NK-92 (cell line): ENCODE measurements around the gene AKAP12.

ENCODE experiments used
- DNase-seq: peaks from one replicate; lab custom pipeline; 2025; ENCODE audit not compliant: unreplicated experiment; lab: John Stamatoyannopoulos, UW

Gene AKAP12

DNA sequence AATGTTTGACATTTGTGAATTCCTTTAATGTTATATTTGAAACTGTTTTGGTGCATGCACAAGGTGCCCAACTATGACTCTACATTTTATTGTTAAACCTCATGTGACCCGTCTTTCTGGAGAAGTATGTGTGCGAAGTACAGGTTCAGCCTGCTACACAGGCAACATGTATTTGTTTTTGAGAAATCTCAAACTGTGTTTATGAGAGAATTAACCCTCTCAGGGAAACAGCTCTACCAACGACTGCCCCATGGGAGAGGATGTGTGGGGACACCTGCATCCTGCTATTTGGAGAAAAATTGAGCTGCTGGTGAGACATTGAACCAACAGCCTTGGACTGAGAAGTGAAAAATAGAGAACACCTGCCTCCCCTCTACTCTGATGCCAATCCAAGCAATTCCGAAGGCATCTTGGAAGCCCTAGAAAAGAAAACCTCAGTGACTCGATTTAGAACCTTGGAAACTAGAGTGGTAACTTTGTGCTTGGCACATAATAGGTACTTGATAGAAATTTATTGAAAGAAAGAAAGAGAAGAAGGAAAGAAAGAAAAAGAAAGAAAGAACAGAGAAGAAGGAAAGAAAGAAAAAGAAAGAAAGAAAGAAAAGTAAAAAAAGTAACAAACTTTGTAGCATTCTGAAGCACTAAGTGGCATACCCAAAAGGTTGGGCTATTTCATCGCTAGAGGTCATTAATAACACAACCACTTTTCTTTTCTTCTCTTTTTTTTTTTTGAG is 2.9 kb upstream of the AKAP12 start:
- DNase-seq = no peak

DNA sequence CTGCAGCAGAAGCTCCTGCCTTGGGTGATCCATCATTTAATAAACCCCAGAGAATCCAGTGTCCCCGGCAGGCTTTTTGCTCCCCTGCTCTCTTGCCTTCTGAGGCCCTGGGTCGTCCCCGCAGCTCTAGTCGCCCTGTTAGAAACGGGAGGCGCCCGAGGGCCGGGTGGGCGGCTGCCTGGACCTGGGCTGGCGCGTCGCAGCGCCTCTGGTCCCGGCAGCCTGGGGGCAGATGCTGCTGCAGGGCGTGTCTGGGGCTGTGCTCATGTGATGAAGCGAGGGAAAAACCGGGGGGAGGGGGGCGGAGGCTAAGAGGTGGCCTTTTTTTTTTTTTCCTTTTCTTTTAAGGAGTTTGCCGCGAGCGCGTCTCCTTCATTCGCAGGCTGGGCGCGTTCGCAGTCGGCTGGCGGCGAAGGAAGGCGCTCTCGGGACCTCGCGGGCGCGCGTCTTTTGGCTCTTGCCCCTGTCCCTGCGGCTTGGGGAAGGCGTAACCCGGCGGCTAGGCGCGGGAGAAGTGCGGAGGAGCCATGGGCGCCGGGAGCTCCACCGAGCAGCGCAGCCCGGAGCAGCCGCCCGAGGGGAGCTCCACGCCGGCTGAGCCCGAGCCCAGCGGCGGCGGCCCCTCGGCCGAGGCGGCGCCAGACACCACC is 394 bp downstream of the AKAP12 start:
- no peak for DNase-seq

DNA sequence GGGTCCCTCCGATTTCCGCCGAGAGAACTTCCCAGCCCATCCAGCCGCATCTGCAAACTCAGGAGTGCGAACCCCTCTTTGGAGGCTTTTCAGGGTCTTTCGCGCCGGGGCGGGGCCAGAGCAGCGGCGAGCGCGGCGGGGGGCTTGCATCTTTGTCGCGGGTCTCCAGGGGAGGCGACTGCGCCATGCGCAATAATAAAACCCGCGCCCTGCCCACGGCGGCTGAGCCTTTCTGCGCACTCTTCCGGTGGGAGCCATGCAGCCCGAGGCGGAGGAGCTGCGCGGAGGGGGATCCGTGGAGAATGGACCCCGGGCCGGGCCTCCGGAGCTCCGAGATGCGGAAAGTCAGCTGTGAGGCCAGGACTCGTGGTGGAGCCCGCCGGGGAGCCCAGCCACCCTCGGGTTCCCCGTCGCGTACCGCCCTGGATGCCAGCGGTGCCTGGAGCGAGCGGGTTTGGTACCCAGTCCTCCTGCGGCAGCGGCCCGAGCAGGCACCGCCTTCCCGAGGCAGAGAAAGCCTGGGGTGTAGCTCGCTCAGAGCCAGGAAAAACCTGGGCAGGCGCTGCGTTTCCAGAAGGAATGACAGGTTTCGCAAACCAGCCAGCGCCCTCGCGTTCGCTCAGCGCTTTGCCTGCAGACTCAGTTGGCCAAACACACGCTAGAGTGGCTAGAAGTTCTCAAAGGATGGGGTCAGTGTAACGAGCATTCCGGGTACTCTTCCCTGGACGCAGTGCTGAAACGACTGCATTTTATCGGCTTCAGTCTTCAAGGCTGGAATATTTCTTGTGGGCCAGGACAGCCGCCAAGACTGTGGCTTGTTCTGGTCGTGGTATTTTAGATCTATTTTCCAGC is 1.2 kb downstream of the AKAP12 start:
- no peak for DNase-seq

DNA sequence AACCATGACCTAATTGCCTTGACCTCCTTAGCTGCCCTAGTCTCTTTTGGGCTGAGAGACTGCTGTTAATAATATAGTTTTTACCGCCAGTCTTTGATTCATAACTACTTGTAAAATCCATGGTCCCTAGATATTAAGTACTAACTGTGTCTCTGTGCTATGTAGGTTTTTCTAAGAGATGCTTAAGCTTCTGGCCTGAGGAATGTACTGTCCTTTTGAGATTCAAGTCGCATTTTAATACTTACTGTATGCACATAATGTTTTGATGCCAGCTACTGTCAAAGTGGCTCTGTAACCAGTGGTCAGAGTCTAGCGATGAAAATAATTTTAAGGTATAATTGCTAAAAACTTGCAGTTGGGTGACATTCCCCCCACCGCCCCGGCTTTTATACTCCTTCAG is 2.1 kb downstream of the AKAP12 start:
- DNase-seq = no peak

DNA sequence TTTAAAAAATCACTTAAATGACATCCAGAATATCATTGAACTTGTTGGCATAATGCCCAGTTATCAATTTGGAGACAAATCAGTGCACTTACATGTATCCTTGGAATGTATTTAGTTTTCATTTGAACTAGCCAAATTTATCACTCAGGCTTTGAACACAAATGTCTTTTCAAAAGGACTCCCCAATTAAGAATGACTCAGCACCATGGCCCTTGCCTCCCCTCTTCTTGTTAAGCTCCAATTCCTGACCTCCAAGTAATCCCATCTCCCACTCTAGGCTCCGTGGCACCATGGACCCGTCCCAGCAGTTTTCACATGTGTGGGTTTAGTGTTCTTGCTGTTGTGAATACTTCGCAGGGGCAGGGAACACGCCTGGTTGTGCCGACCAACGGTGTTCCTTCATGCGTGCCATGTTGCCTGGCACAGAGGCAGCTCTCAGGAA is 2.7 kb downstream of the AKAP12 start:
- no peak for DNase-seq

DNA sequence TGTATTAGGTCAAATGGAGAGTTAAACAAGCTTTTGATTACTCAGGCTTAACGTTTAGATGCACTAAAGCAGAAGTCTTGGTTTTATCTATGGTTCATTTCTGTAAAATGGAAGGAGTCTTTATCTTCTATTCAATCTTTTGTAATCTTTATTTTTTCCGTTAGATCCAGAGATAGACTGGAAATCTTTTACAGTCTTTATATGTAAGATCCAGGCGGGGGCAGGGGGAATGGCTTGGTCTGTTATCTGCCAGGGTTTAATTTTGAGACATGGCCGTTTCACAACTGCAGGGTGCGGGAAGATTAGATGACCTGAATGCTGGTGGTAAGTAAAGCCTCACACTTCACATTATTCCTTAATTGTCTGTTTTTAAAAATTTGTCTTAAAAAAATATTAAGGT is 3.7 kb downstream of the AKAP12 start:
- DNase-seq = no peak

GRCh38 chr6:151247490-151247889 is 7.7 kb downstream of the AKAP12 start:
- no peak for DNase-seq

- no peak for DNase-seq
Observed at GRCh38 chr6:151248295-151248694, 8.5 kb downstream of the AKAP12 start.

DNA sequence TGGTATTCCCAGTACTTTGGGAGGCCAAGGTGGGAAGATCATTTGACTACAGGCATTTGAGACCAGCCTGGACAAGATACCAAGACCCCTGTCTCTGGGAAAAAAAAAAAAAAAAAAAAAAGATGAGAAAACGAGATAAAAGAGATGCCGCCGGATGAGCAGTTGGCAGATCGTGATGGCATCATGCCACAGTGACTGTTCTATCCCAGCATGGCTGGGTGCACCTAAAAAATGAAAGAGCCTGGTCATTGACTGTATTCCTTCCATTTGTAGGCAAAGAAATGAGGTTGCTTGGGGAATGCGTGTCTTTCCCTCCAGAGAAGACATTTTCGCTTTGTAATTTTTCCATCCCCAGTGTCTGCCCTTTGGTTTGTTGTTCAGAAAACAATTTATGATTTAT is 12.9 kb downstream of the AKAP12 start:
- DNase-seq = no peak

GRCh38 chr6:151254451-151255081 is 14.8 kb downstream of the AKAP12 start:
- DNase-seq = no peak

DNA sequence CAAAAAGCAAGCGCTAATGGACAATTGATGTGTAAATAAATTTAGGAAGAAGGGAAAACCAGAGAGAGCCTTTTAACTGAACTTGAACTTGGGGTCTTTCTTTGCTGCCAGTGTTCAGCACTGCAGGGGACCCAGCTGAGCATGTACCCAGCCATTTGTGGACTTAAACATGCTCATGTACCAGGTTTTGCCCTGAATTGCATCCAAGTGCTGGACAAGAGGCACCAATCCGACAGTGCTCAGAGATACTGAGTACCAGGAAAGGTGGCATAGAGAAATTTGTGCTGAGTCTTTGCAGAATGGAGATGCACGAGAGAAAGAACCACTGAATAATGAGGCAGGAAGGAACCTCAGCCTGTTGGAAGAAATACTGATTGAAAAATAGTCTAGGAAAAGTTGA is 16.0 kb downstream of the AKAP12 start:
- DNase-seq = no peak

- DNase-seq = no peak
Observed at GRCh38 chr6:151257985-151258445, 18.2 kb downstream of the AKAP12 start.

DNA sequence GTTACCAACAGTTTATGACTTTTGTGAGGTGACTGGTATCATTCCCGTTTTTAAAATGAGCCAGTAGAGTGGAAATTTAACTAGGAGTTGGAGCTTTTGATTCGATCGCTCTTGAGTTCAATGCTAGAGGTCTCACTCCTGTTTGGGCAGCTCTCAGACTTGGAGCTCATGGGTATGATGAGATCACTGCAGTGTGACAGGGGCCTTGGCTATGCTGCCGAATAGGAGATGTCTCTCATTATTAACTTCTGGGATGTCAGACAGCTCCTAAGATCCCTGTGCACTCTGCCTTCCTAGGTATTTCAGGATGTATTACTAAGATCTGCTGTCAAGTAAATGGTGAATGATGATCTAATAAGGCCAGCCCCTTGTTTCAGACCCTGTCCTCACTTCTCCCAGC is 20.4 kb downstream of the AKAP12 start:
- no peak for DNase-seq

DNA sequence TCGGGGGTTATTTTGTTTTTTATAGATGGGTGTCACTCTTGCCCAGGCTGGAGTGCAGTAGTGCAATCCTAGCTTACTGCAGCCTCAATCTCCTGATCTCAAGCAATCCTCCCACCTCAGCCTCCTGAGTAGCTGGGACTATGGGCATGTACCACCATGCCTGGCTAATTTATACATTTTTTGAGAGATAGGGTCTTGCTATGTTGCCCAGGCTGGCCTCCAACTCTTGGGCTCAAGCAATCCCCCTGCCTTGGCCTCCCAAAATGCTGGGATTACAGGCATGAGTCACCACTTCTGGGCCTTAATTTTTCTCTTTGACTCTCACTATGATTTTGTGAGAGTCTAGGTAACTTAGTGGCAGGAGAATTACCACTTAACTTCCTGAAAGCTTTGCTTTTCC is 23.3 kb downstream of the AKAP12 start:
- DNase-seq = no peak

DNA sequence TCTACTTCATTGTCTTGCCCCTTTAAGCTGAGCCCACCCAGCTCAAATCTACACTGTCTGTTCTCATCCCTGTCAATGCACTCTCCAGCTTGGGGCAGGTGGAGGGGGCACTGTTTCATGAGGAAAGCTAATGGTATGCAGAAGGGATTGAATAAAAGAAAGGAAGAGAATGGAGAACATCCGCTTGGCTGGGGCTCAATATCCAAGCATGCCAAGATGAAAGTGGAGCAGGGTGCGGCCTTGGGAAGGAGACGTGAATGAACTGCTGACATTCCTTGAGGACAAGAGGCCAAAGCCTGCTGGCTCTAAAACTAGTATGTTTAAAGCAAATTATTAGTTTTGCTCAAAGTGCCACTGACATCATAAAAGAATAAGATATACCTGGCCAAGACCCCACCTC is 24.2 kb downstream of the AKAP12 start:
- DNase-seq = no peak

- no peak for DNase-seq
Observed at GRCh38 chr6:151265282-151265681, 25.5 kb downstream of the AKAP12 start.

GRCh38 chr6:151269321-151269995 is 29.7 kb downstream of the AKAP12 start:
- no peak for DNase-seq

DNA sequence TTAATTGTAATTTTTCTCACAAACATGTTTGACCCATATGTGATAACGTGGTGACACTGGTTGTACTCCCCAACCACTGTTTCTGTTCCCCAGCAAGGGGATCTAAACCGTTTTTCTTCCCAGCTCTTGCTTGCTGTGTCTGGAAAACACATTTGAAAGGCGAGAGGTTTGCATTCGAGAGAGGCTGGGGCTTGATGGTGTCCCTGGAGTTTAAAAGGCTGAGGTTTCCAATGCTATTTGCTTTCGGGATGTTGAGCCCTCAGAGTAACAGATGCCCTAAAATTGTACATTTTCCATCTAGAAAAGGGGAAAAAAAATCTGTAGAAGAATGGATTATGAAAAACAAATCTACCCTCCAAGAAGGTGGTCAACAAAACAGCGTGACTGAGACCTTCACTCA is 35.4 kb downstream of the AKAP12 start:
- no peak for DNase-seq

GRCh38 chr6:151275566-151275965 is 35.8 kb downstream of the AKAP12 start:
- DNase-seq = no peak

DNA sequence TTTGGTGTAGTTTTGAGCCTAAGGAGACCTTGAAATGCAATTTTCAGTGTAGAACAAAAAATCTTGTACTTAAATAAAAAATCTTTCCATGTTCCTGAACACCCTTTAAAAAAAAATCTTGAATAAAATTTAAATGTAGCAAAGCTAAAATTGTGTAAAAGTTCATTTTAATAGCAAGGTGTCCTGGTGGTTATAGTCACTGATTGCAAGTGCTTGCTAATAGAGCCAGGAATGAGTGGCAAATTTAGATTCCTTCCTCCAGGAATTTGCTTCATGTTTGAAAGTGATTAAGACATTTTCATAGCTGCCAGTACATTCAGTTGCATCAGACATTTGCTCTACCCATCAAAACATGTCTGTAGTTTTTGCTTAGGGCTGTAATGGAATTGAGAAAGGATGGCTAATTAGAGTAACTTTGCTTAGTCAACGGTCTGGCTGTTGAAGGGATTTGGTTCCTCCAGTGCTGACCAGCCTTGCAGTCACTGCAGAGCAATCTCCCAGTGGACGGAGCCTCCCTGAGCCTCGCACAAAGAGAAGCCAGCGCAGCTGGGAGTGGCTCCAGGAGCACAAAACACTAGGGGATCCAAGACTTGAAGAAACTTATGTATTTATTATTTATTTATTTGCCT is 36.5 kb downstream of the AKAP12 start:
- DNase-seq = no peak
